GM18858 (cell line): ENCODE data around the gene PSMD1.
"Not testable (repeated sequence)": the region's sequence is repeated elsewhere in the genome, so short reads cannot be mapped to it uniquely, and the experiment has no call there.

Source experiments
- ATAC-seq: cut with Tn5 transposase; IDR thresholded peaks from one replicate; pipeline ENCODE4 v1.9.1; 2021; ENCODE audit not compliant: unreplicated experiment

PSMD1 gene

DNA sequence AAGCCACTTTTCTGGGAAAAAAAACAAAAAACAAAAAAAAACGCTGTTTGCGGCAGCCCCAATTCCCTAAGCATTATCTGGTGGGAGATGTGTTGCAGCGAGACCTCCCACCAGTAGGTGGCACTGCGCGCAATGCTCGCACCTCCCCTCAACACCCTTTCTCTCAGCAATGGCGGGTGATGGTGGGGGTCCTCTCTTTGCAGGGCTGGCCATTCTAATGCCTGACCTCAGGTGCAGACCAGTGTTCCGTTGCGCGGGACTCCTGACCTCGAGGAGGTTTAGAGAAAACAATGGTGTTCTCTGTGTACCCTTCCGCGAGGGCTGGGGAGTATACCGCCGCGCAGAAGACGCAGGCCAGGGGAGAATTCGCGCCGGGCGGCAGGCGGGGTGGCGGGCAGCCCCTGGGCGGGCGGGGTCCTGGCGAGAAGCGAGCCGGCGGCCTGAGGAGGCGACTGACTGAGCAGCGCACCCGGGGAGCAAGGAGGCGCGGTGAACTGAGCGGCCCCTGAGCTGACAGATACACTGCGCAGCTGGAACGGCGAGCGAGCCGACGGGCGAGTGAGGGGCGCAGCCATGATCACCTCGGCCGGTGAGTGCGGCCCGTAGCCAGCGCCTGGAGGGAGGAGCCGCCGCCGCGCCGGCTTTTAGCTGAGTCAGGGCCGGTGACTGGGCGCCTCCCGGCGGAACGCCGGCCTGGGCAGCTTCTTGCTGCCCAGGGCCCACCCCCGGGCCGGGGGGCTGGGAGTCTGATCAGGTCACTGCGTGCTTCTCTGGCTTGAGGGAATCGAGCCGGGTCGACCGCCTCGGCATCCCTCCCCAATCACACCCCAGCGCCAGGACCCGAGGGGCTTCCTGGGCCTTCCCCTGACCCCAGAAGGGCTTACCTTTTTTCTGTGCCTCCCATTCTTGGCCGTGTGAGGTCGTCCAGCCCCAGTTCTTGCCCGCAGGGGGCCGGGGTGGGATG lies at the start of gene PSMD1:
TSS of gene PSMD1 (plus strand) at position 415 of the 964 bp plus-strand sequence. CDS start at position 574, 159 bp downstream.
- peak; percentile 52 for ATAC-seq

DNA sequence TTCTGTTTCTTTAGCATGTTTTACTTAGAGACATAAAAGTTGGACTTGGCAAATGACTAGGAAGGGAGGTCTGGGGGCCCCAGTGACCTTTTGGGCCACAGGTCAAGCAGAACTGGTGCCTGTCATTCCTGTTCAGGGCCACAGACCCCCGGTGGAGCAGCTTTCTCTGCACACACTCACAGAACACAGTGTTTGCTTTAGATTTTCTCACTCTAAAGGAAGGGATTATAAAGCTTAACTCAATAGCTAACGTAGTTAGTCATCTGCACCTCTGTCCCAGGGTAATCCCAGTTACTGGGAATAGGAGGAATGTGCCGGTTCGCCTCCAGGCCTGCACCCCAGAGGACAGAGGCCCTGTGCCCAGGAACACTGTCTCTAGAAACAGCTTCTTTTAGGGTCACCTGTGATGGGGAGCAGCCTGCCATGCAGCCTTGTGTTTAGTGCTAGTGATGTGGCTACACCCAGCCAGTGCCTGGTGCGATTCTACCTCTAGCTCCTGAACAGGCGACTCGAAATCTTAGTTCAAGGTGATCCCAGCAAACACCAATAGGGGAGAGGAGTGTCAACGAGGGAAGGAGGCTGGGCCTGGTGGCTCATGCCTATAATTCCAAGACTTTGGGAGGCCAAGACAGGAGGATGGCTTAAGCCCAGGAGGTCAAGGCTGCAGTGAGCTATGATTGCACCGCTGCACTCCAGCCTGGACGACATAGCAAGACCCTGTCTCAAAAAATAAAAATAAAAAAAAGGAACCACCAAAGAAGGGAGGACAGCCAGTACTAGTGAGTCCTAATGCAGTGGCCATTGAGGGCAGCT lies 49.2 kb upstream of the PSMD1 start:
- no peak for ATAC-seq

DNA sequence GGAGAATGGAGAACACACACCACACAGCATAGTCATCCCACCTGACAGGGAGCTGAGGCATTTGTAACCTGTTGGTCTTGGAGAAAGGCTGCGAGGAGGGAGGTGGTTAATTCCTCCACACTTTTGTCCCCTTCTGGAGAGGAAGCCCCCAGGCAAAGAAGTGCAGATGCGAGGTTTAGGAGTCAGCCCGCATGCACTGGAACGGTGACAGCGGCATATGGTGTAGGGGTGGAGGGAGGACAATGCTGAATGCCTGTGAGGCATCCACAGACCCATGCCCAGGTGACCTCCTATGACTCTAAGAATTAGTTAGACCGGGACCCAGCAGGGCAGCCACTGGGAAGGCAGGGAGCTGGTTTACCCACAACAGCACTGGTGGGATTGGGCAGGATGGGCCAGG lies 48.5 kb upstream of the PSMD1 start:
- no peak for ATAC-seq

DNA sequence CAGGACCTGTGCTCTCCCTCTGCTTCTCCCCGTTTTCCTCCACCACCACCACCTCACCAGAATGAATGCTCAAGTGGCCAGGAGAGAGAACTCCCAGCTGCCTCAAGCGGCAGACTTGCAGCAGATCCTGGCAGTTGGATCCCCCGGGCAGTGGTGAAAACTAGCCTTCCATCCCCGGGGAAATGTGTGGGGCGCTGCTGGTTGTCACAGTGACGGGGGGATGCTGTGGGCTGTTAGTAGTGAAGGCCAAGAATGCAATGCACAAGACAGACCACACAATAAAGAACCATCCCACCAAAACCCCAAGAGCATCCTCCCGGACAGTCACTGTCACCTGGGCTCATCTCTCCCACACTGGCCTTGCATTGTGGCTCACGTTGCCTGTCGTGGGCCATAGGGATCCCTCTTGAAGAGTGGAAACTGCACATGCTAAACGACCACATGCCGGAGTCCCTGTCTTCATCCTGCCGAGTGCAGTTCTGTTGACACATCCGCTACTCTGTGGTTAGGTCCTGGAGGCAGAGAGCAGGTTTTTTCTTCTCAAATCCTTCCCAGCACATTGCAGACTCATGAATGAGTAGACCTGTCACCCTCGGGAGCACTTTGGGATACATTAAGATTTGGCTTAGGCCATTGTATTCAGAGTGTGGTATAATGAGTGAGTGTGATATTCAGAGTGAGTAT lies 47.3 kb upstream of the PSMD1 start:
- ATAC-seq, result no peak

DNA sequence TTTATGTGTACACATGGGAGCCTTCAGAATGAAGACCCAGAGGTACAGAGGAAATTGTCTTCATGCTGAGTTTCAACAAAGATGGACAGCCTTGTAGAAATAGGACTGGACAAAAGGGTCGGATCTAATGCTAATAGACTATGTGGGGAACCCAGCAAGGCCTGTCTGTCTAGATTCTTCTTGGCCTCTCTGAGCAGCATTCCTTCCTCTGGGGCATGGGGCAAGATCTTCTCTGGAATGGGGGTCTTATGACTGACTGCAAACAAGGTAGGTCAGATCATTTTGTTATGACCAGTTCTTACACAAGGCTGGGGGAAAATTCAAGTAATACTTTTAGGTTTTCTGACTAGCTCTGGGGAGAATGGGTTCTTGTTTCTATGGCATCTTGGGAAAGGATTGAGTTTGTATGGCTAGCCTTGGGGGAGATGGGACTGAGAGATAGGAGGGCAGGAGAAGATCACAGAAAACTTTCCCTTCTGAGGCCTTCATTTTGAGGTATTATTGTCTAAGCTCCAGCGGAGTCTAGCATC lies 46.4 kb upstream of the PSMD1 start:
- ATAC-seq, result no peak

DNA sequence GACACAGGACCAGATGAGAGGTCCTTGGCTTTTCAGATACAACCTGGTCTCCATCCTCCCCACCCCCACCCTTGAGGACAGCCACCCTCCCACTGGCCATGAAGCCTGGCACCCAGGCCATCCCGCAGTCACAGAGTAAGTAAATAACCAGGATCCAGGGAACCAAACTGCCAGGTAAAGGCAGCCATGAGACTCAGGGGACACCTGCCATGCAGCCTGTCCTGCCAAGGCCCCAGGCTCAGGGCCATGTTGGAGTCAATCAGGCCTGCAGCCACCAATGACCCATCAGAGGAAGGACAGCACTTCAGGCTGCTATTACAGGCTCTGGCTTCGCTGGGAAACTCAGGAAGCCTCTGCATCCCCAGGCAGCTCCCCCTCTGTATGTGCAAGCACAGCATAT lies 45.1 kb upstream of the PSMD1 start:
- no peak for ATAC-seq

DNA sequence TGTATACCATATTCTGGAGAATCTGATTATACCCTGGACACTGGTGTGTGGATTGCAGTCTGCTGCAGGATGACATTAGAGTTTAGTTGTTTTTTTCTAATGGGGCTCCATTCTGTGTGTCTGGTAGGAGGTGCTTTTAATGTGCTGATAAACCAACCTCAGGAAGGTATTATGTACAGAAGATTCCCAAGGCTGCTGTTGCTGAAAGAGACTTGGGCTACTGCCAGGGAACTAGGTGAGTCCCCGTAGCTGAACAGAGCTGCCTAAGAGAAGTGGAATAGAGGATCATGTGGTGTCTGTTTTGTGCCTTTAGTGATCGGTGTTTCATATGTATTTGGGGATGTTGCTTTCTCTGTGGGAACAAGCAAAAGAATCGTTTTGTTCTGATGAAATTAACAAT lies 44.2 kb upstream of the PSMD1 start:
- no peak for ATAC-seq

DNA sequence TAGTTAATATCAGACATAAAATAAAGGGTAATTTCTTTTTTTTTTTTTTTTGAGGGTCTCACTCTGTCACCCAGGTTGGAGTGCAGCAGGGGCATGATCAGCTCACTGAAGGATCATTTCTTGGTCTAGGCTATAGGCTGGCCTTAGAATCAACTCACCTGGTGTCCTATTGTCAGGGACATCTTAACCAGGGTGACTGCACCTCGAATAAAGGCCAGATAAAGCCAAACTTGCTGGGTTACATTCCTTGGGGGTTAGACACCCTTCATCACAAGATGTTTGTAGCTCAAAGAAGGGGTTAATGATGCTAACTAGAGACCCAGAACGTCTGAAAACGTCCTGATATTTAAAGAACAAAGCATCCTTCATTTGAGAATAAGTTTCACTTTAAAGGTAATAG lies 42.8 kb upstream of the PSMD1 start:
- ATAC-seq, result no peak

DNA sequence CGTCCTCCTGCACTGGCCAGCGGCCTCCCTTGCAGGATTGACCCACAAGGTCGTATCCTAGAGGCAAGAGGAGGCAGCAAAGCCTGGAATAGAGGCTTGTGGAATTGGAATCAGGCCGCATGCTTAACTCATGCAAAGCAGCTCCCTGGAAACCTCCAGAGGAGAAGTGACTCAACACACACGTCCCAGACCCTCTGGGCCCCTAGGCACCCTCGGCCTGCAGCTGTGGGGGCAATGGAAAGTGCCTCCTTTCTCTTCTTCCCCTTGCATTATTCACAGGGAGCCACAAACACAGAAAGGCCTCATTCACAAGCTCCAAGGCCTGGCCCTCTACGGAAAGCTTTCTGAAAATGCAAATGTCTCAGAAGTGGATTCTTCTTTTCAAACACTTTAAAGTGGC lies 41.2 kb upstream of the PSMD1 start:
- no peak for ATAC-seq

DNA sequence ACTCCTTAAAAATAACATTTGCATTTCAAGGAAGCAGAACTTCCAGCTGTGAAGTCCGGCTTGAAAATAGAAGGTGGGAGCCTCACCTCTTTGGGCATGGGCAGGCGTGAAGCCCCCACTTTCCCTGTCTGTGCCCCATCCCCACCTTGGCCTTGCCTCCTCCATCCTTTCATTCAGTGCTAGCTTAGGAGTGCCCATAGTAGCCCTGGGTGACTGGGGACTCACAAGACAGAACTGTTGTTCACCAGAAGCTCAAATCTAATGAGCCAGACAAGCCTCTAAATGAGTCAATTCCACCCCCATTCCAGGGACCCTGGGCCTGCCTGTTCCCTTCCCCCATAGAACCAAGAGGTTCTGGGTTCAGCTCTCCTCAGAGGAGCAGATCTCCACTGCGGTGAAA lies 40.7 kb upstream of the PSMD1 start:
- no peak for ATAC-seq

DNA sequence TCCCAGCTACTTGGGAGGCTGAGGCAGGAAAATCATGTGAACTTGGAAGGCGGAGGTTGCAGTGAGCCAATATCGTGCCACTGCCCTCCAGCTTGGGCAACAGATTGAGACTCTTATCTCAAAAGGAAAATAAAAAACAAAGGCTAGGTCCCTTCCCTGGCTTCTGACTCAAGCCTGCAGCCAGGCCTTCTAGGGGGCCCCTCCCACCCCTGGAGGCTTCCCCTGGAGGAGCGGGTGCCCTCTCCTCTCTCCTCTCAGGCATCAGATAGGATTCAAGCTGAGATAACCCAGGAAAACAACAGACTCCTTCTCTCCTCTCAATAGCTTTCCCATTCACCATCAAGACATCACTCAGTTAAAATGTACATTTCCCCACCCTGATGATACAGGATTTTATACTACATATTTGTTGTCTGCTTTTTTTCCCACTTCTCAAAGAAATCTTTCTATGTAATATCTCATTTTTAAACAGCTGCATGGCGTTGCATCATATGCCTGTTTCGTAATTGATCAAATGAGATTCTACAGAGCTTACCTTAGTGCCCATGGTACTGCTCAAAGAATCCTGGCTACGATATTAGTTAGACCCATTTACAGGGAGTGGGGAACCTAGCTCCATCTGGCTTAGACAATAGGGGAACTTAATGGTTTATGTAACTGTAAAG lies 40.0 kb upstream of the PSMD1 start:
- ATAC-seq, result no peak

DNA sequence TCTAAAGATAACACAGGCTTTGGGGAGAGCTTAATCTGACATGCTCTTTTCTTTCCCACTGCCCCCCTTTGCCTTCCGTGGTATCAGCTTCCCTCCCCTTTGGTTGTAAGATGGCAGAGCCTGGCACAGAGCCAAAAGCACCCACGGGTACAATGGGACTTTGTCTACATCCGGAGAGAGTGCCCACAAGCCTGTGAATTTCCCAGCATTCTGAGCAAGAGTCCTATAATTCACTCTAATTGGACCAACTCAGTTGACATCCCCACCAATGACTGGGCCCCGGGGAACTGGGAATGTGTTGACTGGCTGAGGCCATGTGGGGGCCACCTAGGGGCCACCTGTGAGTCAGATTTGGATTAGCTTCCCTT lies 39.5 kb upstream of the PSMD1 start:
- no peak for ATAC-seq

DNA sequence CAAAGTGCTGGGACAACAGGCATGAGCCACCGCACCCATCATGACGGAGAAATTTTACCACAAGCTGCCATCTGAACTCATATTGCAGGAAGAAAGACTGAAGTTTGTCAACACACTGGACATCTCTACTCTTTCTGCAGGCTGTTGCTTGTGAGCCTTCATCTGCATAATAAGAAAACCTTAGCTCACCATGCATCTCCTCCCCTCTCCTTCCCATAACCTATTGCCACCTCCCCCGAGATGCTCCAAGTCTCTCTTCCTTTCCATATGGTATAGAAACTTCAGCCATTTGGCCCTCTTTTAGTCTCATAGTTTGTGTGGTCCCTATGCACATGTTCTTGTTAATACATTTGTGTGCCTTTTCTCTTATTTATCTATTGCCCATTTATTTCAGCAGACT lies 38.5 kb upstream of the PSMD1 start:
- no peak for ATAC-seq

DNA sequence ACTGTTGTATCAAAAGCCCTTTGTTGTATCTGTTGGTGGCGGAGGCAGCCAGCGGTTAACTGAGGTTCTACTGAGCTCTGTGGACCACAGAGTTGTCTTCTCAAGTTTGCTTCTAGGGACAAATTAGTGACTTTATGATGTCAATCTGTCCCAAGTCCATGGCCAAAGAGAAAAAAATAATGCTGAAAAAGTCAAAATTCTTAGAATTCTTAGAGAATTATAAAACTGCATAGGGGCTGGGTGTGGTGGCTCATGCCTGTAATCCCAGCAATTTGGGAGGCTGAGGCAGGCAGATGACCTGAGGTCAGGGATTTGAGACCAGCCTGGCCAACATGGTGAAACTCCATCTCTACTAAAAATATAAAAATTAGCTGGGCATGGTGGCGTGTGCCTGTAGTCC lies 31.6 kb upstream of the PSMD1 start:
- ATAC-seq, result not testable (repeated sequence)

DNA sequence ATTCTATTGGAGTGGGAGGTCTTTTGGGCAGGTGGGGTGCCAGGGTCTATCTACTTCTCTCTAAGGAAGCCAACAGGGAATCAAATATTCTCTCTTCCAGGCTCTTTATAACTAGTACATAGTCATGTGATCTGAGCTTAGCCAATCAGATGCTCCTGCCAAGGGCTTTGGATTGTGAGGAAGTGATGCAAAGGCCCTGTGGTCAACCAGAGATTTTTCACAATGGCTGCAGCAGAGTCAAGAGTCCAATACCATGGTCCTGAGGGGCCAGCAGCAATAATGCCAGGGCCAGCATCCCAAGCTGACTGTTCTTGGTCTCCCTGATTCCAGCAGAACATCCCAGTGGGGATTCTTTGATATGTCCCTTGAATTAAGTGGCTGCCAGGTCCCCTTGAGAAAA lies 27.8 kb upstream of the PSMD1 start:
- ATAC-seq, result no peak

DNA sequence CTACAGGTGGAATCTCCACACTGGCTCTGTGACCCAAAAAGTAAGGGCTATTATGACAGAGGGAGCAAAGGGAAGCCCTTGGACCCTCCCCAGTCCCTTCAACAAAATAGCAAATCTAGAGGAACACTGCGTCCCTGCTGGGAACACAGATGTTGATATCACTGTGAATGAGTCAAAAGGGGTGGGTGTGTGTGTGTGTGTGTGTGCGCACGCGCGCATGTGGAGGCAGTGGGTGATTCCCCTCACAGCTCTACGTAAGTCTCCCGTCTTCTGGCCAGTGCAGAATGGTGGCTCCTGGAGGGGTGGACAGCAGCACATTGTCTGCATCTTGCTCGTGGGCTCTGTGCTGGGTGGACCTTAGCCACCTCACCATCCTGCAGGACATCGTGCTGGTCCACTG lies 27.1 kb upstream of the PSMD1 start:
- ATAC-seq, result no peak

DNA sequence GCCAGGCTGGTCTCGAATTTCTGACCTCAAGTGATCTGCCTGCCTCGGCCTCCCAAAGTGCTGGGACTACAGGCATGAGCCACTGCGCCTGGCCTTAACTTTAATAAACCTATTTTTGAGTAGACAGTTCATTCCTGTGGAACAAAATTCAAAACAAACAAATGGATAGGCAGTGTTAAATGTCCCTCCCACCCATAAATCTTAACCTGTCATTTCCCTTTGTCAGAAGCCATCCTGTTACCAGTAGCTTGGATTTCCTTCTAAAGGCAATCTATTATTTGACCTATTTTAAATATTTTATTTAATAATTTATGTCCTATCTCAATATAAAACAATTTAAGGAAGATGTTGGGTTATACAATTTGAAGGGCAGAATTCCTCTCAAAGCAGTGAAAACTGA lies 25.9 kb upstream of the PSMD1 start:
- no peak for ATAC-seq

DNA sequence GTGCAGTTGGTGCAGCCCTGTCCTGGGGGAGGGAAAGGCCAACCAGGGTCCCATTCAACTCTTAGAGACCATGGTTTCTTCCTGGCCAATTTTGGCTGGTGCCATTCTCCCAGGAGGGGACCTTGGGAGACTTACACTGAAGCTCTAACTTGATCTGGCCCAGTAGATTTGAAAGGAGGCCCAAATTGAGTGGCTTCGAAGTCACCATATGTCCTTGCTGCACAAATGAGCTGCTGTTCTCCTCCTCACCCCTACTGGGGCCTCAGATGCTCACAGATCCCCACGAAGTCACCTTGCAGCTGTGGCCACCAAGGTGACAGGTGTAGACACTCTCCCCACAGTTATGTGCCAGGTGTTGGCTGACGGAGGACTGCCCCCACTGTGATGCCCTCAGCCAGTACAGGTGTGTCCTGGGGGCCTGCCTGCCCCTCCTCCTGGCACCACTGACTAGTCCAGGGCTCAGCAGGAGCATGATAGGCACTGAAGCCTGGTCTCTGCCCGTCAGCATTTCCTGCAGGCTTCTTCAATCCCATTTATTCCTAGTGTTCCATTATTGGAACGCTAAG lies 24.0 kb upstream of the PSMD1 start:
- no peak for ATAC-seq

DNA sequence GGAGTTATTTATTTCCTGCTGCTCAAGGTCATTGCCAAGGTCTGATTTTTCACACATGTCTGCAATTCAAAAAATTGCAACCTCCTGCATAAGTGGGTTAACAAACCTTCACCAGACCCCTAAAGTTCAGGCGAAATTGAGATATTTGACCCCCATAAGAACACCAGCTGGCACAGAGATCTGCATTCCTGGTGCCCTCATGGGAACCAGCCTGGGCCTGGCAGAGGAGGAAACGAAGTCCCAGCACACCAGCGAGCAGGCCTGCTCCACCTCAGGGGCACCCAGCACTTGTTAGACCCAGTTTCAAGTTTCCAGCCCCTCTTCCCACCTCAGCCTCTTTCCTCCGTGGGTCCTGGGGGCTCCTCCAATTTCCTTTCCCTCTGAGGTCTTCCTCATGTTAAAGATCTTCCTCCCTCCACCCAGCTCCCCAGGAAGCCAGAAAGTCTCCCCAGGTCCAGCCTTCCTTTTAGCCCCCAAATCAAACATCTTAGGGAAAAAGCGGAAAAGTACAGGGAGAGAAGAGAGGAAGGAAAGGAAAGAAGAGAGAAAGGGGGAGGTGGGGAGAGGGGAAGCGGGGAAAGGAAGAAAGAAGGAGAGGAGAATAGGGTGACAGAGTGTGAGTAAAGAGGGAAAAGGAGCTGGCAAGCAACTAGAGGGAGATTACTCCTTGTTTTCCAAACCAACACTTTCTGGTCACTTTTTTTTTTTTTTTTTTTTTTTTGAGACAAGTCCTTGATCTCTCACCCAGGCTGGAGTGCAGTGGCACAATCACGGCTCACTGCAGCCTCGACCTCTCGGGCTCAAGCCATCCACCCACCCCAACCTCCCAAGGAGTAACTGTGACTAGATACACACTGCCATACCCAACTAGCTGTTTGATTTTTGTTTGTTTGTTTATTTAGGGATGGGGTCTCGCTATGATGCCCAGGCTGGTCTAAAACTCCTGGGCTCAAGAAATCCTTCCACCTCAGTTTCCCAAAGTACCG lies 23.2 kb upstream of the PSMD1 start:
- ATAC-seq, result no peak
